Measurements from ENCODE around the gene TTC39B.
"Not testable (repeated sequence)": the region's sequence is repeated elsewhere in the genome, so short reads cannot be mapped to it uniquely, and the experiment has no call there.

The TTC39B gene

GRCh38 chr9:15306757-15307522, at the start of gene TTC39B:
Gene TTC39B, minus strand, starts transcription at chr9:15307216. Its CDS starts 91 bp downstream, at chr9:15307125.
- DNase-seq: peak; percentile 90

DNA sequence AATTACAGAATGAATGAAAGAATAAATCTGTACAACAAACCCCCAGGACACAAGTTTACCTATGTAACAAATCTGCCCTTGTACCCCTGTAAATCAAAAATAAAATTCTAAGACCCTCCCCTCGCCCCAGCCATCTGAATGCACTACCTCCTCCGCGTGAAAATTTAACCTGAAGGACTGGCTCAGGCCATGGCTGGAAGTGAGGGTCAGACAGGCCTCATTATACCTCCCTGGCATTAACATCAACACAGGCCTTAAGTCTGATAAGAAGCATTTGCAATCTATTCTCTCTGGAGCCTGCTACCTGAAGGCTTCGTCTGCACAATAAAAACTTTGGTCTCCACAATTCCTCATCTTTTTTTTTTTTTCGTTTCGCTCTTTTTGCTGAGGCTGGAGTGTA, 48.7 kb upstream of the TTC39B start:
- no peak for DNase-seq

GRCh38 chr9:15354713-15355112, 47.7 kb upstream of the TTC39B start:
- DNase-seq: no peak

- no peak for DNase-seq
Observed at GRCh38 chr9:15353892-15354291, 46.9 kb upstream of the TTC39B start.

DNA sequence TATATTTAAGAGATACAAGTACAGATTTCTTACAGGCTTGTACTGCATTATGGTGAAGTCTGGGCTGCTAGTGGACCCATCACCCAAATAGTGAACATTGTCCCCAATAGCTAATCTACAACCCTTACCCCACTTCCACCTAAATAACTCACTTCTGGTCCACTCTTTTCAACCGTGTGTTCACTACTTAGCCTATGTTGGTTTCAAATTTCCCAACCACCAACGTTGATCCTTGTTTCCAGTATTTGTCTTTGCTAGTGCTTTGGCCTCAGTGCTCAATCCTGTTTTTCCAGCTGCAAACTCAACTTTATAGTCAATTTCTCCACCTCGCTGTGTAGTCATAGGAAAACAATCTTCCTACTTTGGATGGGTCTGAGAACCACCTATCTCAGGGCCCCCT, 45.3 kb upstream of the TTC39B start:
- no peak for DNase-seq

- DNase-seq: peak; percentile 92
Observed at GRCh38 chr9:15349892-15350761, 43.1 kb upstream of the TTC39B start.

DNA sequence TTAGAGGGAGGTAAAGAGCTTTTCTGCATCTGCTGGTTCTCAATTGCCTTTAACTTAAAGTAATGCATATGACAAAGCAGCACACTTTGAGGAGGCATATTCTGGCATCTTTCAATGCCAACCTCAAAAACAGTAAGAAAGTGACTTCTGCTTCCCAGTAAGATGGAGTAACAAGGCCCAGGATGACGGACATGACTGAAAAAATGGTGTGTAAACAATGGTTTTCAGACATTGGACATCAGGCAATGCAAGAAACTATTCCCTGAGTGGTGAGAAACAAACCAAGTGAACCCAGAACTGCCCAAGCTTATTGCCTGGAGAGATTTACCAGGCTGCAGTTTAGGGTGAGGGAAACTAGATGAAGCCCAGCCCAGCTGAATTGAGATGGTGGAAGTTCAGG, 39.8 kb upstream of the TTC39B start:
- DNase-seq: no peak

GRCh38 chr9:15344191-15344590, 37.2 kb upstream of the TTC39B start:
- DNase-seq: no peak

- DNase-seq: no peak
Observed at GRCh38 chr9:15333376-15333881, 26.4 kb upstream of the TTC39B start.

DNA sequence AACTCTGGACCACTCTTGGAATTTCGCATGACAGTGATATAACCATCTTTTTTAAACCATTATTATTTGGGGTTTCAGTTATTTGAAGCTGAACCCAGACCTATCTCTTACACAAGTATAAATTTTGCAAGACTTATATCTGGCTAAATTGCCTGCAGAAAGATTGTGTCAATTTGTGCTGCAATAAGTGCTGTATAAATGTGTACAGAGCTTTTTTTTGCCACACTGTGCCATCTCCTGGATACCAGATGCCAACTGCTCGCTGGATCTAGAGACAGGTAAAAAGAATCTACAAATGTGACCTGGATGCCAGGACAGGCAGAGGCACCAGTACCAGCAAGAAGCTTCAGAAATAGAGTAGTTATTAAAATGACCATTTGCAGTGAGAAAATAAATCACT, 25.9 kb upstream of the TTC39B start:
- DNase-seq: no peak

GRCh38 chr9:15329539-15330109, 22.6 kb upstream of the TTC39B start:
- DNase-seq: no peak

- DNase-seq: no peak
Observed at GRCh38 chr9:15328946-15329345, 21.9 kb upstream of the TTC39B start.

DNA sequence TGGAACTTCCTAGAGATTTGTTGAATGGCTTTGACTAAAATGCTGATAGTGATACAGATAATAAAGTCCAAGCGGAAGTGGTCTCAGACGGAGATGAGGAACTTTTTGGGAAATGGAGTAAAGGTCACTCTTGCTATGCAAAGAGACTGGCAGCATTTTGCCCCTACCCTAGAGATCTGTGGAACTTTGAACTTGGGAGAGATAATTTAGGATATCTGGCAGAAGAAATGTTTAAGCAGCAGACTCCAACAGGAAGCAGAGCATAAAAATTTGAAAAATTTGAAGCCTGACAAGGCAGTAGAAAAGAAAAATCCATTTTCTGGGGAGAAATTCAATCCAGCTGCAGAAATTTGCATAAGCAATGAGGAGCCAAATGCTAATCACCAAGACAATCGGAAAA, 15.7 kb upstream of the TTC39B start:
- not testable (repeated sequence) for DNase-seq

DNA sequence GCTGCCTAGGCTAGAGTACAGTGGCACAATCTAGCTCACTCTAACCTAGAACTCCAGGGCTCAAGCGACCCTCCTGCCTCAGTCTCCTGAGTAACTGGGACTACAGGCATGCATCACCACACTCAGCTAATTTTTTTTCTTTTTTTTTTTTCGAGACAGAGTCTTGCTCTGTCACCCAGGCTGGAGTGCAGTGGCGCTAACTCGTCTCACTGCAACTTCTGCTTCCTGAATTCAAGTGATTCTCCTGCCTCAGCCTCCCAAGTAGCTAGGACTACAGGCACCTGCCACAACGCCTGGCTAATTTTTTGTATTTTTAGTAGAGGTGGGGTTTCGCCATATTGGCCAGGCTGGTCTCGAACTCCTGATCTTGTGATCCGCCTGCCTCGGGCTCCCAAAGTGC, 12.6 kb upstream of the TTC39B start:
- DNase-seq: not testable (repeated sequence)

DNA sequence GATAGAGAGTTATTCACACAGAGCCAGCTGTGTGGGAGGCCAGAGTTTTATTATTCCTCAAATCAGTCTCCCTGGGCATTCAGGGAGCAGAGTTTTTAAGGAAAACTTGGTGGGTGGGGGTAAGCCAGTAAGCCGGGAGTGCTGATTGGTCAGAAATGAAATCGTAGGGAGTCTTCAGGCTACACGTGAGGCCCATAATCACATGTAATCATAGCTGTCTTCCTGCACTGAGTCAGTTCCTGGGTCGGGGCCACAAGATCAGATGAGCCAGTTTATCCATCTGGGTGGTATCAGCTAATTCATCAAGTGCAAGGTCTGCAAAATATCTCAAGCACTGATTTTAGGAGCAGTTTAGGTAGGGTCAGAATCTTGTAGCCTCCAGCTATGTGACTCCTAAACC, 10.8 kb upstream of the TTC39B start:
- no peak for DNase-seq

GRCh38 chr9:15311607-15312006, 4.6 kb upstream of the TTC39B start:
- no peak for DNase-seq

DNA sequence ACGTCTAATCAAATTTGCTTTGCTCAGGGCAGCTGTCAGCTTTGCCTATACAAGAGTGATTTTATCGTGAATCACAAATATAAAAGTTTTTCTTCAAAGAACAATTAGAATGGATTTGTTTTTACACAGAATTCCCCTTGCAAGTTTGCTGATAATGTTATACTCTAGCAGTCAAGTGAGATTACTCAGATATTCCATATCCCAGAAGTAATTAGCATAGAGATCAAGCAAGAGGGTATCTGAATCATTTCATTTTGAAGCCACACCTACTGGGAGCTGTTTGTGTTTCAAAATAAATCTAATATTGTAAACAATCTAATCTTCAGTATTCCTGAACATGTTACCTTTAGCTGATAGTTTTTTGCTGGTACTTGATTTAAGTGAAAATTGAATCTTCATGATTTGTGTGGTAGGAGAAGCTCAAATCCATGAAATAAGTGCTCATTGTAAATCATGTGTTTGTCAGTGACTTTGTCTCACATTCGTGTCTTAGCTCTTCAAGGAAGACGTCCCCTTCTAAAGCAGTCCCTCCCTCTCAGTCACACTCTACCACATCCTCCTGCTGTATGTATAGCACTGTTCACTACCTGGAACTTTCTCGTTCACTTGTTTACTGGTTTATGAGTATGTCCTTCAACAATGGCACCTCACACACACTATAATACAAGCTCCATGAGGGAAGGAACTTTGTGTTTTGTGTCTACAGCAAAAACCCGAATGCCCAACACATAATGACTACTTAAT, 3.3 kb upstream of the TTC39B start:
- no peak for DNase-seq

- no peak for DNase-seq
Observed at GRCh38 chr9:15308511-15308910, 1.5 kb upstream of the TTC39B start.

DNA sequence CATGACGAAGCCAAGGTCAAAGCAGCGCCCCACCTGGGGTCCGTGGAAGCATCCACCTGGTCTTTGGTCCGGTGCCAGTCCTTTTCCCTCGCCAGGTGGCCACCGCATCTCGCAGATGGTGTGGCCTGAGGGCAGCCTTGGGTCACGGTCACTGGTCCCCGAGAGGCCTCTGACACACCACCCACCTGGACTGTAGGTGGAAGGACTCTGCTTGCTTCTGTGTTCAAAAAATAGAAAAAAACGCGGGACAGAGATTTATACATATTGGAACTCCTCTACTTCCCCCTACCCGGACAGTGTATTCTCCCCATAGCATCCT, 466 bp upstream of the TTC39B start:
- no peak for DNase-seq

DNA sequence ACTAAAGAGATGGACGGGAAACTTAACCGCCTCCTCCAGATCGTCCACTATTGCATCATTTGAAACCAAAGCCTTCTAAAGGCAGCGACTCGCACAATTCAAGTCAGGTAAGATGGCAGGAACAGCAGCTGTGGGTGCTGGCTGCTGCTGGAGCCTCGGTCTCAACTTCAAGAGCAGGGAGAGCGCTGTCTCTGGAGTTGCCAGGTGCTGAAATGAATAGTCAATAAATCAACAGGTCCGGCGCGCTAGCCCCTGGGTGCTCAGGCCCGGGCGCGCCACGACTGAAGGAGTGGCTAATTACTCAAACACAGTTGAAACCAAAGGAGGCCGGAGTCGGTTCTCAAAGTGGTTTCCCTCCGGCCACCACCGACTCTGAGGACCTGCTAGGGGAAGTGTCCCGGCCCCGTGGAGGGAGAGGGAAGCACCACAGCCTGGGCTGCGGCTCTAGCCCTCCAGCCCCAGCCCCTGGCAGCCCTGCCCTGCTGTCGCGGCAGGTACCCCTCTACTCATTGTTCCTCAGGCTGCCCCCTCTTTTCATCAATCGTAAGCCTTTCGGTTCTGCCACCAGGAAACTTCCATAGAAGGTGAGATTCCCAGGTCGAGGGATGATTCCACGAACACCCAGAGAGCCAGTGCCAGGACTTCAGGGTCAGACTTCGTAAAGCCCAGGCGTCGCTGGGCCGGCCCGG, 804 bp downstream of the TTC39B start:
- DNase-seq: peak; percentile 94

DNA sequence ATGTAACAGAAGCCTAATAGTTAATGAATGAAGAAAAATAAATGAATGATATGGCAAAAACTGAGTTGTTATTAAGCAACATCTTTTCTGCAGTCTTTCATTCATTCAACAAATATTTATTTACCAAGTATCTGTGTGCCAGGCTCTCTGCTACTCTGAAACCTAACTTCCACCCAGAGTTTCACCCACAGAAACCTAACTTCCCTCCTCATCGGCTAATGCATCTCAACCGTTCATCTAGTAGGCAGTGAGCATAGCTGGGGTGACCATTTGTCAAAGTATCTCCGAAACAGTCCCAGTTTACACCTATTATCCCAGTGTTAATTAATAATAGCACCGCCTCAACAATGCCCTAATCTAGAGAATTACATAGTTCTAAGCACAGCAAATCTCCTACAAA, 1.5 kb downstream of the TTC39B start:
- DNase-seq: no peak

DNA sequence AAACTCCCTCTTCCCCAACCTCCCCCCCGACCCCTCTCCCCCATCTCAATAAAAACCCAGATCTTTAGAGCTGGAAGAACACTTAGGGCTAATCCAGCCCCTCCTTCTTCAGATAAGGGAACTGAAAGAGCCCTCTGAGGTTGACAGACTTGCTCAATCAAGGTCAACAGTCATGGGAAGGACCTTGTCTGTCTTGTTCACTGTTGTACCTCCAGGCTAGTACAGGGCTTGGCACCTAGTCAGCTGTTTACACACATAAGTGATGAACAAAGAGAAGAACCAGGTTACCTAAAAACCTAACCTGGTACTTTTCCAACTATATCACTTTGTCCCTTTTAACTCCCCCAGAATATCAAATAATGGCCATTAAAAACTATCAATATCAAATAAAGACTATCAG, 2.4 kb downstream of the TTC39B start:
- no peak for DNase-seq
